ENCODE measurements around the gene PIP4K2A.

The PIP4K2A gene

GRCh38 chr10:22618078-22618785 lies 96.1 kb downstream of the PIP4K2A start:
- TF ChIP-seq CTCF (IDR thresholded peaks at IDR 0.05; ENCODE audit: insufficient read depth, missing control alignments) = no peak
- no peak for DNase-seq (ENCODE audit: insufficient read length, low spot score)
- no peak for FAIRE-seq

DNA sequence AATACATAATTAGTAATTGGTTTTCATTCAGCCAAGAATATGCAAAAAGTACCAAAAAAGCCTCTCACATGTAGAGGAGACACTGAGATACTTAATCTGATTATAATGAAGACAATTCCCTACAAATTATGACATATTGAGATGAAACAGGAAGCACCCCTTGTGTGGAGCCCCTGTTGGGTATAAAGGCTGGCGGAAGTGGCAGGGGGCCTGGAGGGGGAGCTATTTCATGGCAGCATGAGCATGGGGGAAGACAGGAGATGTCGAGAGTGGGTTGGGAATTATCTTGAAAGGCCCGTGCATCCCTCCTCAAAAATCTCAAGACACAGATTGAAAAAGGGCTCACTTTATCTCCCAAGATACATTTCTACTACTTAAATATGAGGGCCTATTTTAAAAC lies 96.9 kb downstream of the PIP4K2A start:
- FAIRE-seq (no peak), DNase-seq (ENCODE audit: insufficient read length, low spot score) (no peak)
- TF ChIP-seq CTCF (IDR thresholded peaks at IDR 0.05; ENCODE audit: insufficient read depth, missing control alignments) = peak; percentile 18

DNA sequence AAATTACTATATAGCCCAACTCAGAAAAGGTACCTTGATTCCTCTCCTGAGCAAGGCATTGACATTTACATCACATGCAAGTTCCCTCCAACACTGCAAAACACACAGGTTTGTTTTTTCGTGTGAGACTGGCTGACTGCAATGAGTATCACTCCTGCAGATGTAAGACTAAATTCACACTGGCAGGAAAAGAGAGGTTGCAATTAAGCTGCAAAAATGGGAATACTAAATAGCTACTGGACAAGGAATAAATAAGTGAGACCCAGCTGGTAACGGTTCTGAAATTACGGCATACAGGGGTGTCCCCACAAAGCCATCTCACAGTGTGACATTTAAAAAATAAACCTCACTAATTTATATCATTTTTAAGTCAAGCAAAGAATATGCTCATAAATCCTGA lies 97.3 kb downstream of the PIP4K2A start:
- no peak for DNase-seq (ENCODE audit: insufficient read length, low spot score)
- no peak for TF ChIP-seq CTCF (IDR thresholded peaks at IDR 0.05; ENCODE audit: insufficient read depth, missing control alignments)
- FAIRE-seq = no peak

- DNase-seq (ENCODE audit: insufficient read length, low spot score) (no peak), FAIRE-seq (no peak)
- no peak for TF ChIP-seq CTCF (IDR thresholded peaks at IDR 0.05; ENCODE audit: insufficient read depth, missing control alignments)
Measured at GRCh38 chr10:22615819-22616499, 98.4 kb downstream of the PIP4K2A start.

- FAIRE-seq = no peak
- TF ChIP-seq CTCF (IDR thresholded peaks at IDR 0.05; ENCODE audit: insufficient read depth, missing control alignments) = no peak
- DNase-seq (ENCODE audit: insufficient read length, low spot score) = no peak
Measured at GRCh38 chr10:22615101-22615500, 99.3 kb downstream of the PIP4K2A start.

GRCh38 chr10:22613011-22613410 lies 101.4 kb downstream of the PIP4K2A start:
- FAIRE-seq = no peak
- TF ChIP-seq CTCF (IDR thresholded peaks at IDR 0.05; ENCODE audit: insufficient read depth, missing control alignments) = no peak
- DNase-seq (ENCODE audit: insufficient read length, low spot score) = no peak

DNA sequence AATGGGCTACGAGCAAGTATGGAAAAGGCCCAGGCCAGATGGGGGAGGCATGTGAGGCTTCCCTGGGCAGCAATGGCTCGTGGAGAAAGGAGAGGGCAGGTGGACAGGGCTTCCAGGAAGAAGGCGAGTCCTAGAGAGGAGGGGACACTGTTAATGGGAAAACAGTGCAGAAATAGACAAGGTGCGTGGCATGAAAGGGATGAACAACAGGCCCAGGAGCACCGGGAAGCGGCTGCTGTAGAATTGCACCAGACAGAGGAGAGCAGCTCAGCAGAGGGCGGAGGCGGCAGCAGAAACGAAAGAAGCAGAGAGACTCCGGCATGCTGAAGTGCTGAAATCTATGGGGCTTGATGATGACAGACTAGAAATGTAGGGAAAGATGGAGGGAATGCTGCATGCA lies 102.1 kb downstream of the PIP4K2A start:
- no peak for FAIRE-seq
- DNase-seq (ENCODE audit: insufficient read length, low spot score) = no peak
- TF ChIP-seq CTCF (IDR thresholded peaks at IDR 0.05; ENCODE audit: insufficient read depth, missing control alignments) = no peak

All from D721Med (cell line).